Measurements from ENCODE around the gene BMPR1A. TPM values are rescaled to one million over a fixed set of nuclear protein-coding genes. Genes with fewer than 3 reads are reported as not detected.

Gene BMPR1A
- total and polyA plus RNA-seq, 3 experiments from 2014 or later = 6.4 to 21.9 (median 20.9) TPM

- H3K36me3 Mint-ChIP-seq = peaks cover 0 to 4% (median 0%) of the 10 kb centered on the region in 3 donors
- Histone ChIP-seq H3K4me1 (ENCODE audit: insufficient read depth, low read length) (peaks cover 14% of the 10 kb centered on the region), H3K4me3 (ENCODE audit: low read length) (no peak overlapping the region), H3K36me3 (ENCODE audit: insufficient read depth, low read length) (no peaks in the 10 kb centered on the region), H3K27me3 (ENCODE audit: insufficient read depth, low read length, poor library complexity, severe bottlenecking) (no peaks in the 10 kb centered on the region), H3K27ac (ENCODE audit: low read depth, low read length) (peak overlapping the region; percentile 48), H3K9me3 (ENCODE audit: low read length) (no peaks in the 10 kb centered on the region)
- peak overlapping the region in 4 of 8 donors; percentile 8 to 73 (median 55) for H3K27ac Mint-ChIP-seq
- peaks cover 4 to 8% of the 10 kb centered on the region in 2 donors for H3K27me3 Mint-ChIP-seq
- peaks cover 29 to 55% (median 54%) of the 10 kb centered on the region in 3 donors for H3K4me1 Mint-ChIP-seq
- DNase-seq = no peak
- no peaks in the 10 kb centered on the region for H3K9me3 Mint-ChIP-seq
- CTCF ChIA-PET = no interaction called here
- H3K4me3 Mint-ChIP-seq = peak overlapping the region; percentile 88 to 99 (median 92)
- POLR2A ChIA-PET = no interaction called here
These were observed 2.0 kb downstream of the BMPR1A start for GRCh38 chr10:86758189-86759072.

GRCh38 chr10:86759073-86759672 lies 2.8 kb downstream of the BMPR1A start:
- DNase-seq = no peak
- peaks cover 29 to 54% (median 53%) of the 10 kb centered on the region in 3 donors for H3K4me1 Mint-ChIP-seq
- no peaks in the 10 kb centered on the region for H3K27me3 ChIP-seq (ENCODE audit: insufficient read depth, low read length, poor library complexity, severe bottlenecking)
- H3K4me3 Mint-ChIP-seq = peak overlapping the region in 6 of 7 donors; percentile 3 to 99 (median 70)
- no peaks in the 10 kb centered on the region for H3K36me3 ChIP-seq (ENCODE audit: insufficient read depth, low read length)
- peaks cover 4 to 8% of the 10 kb centered on the region in 2 donors for H3K27me3 Mint-ChIP-seq
- POLR2A ChIA-PET = no interaction called here
- peak overlapping the region in 1 of 8 donors; percentile 43 for H3K27ac Mint-ChIP-seq
- H3K9me3 Mint-ChIP-seq = no peaks in the 10 kb centered on the region
- H3K4me3 ChIP-seq (ENCODE audit: low read length) = no peak overlapping the region
- CTCF ChIA-PET = no interaction called here
- H3K4me1 ChIP-seq (ENCODE audit: insufficient read depth, low read length) = peaks cover 14% of the 10 kb centered on the region
- peaks cover 0 to 4% (median 0%) of the 10 kb centered on the region in 3 donors for H3K36me3 Mint-ChIP-seq
- no peak overlapping the region for H3K27ac ChIP-seq (ENCODE audit: low read depth, low read length)
- H3K9me3 ChIP-seq (ENCODE audit: low read length) = no peaks in the 10 kb centered on the region

GRCh38 chr10:86763404-86763803 lies 7.0 kb downstream of the BMPR1A start:
- ChIA-PET CTCF (no interaction called here), POLR2A (no interaction called here)
- H3K4me1 ChIP-seq (ENCODE audit: insufficient read depth, low read length) = no peaks in the 10 kb centered on the region
- Mint-ChIP-seq H3K4me1 (peaks cover 25 to 50% (median 47%) of the 10 kb centered on the region in 3 donors), H3K27me3 (peaks cover 3 to 4% of the 10 kb centered on the region in 2 donors), H3K27ac (no peak overlapping the region), H3K9me3 (no peaks in the 10 kb centered on the region), H3K4me3 (no peak overlapping the region), H3K36me3 (no peaks in the 10 kb centered on the region)
- H3K27ac ChIP-seq (ENCODE audit: low read depth, low read length) = no peak overlapping the region
- no peaks in the 10 kb centered on the region for H3K27me3 ChIP-seq (ENCODE audit: insufficient read depth, low read length, poor library complexity, severe bottlenecking)
- H3K4me3 ChIP-seq (ENCODE audit: low read length) = no peak overlapping the region
- no peaks in the 10 kb centered on the region for H3K36me3 ChIP-seq (ENCODE audit: insufficient read depth, low read length)
- DNase-seq = no peak
- H3K9me3 ChIP-seq (ENCODE audit: low read length) = no peaks in the 10 kb centered on the region

- Histone ChIP-seq H3K27me3 (ENCODE audit: insufficient read depth, low read length, poor library complexity, severe bottlenecking) (no peaks in the 10 kb centered on the region), H3K36me3 (ENCODE audit: insufficient read depth, low read length) (no peaks in the 10 kb centered on the region), H3K27ac (ENCODE audit: low read depth, low read length) (no peak overlapping the region), H3K4me3 (ENCODE audit: low read length) (no peak overlapping the region), H3K4me1 (ENCODE audit: insufficient read depth, low read length) (no peaks in the 10 kb centered on the region), H3K9me3 (ENCODE audit: low read length) (no peaks in the 10 kb centered on the region)
- ChIA-PET POLR2A (interaction anchor here (0.6 kb wide), 1 partner anchor 345 kb away, joined by 3 read pairs; no protein-coding TSS in a partner anchor), CTCF (no interaction called here)
- H3K4me3 Mint-ChIP-seq = no peak overlapping the region
- H3K36me3 Mint-ChIP-seq = no peaks in the 10 kb centered on the region
- H3K4me1 Mint-ChIP-seq = peaks cover 19 to 48% (median 44%) of the 10 kb centered on the region in 3 donors
- no peak for DNase-seq
- H3K27ac Mint-ChIP-seq = no peak overlapping the region
- no peaks in the 10 kb centered on the region for H3K9me3 Mint-ChIP-seq
- peaks cover 0 to 3% of the 10 kb centered on the region in 2 donors for H3K27me3 Mint-ChIP-seq
These were observed 9.1 kb downstream of the BMPR1A start for GRCh38 chr10:86765548-86765947.

- Histone ChIP-seq H3K27ac (ENCODE audit: low read depth, low read length) (no peak overlapping the region), H3K36me3 (ENCODE audit: insufficient read depth, low read length) (no peaks in the 10 kb centered on the region), H3K27me3 (ENCODE audit: insufficient read depth, low read length, poor library complexity, severe bottlenecking) (no peaks in the 10 kb centered on the region), H3K4me3 (ENCODE audit: low read length) (no peak overlapping the region), H3K4me1 (ENCODE audit: insufficient read depth, low read length) (no peaks in the 10 kb centered on the region), H3K9me3 (ENCODE audit: low read length) (no peaks in the 10 kb centered on the region)
- DNase-seq = no peak
- H3K9me3 Mint-ChIP-seq = no peaks in the 10 kb centered on the region
- ChIA-PET POLR2A (no interaction called here), CTCF (no interaction called here)
- H3K4me3 Mint-ChIP-seq = no peak overlapping the region
- no peaks in the 10 kb centered on the region for H3K36me3 Mint-ChIP-seq
- H3K27me3 Mint-ChIP-seq = no peaks in the 10 kb centered on the region
- H3K27ac Mint-ChIP-seq = no peak overlapping the region
- peaks cover 19 to 36% (median 35%) of the 10 kb centered on the region in 3 donors for H3K4me1 Mint-ChIP-seq
These were observed 12.1 kb downstream of the BMPR1A start for GRCh38 chr10:86768412-86769062.

- H3K4me1 ChIP-seq (ENCODE audit: insufficient read depth, low read length) = no peaks in the 10 kb centered on the region
- no peaks in the 10 kb centered on the region for H3K9me3 ChIP-seq (ENCODE audit: low read length)
- Mint-ChIP-seq H3K36me3 (no peaks in the 10 kb centered on the region), H3K4me1 (peaks cover 19 to 40% (median 35%) of the 10 kb centered on the region in 3 donors), H3K9me3 (no peaks in the 10 kb centered on the region), H3K27ac (peak overlapping the region in 1 of 8 donors; percentile 5), H3K4me3 (no peak overlapping the region), H3K27me3 (no peaks in the 10 kb centered on the region)
- H3K27ac ChIP-seq (ENCODE audit: low read depth, low read length) = no peak overlapping the region
- CTCF ChIA-PET = no interaction called here
- POLR2A ChIA-PET = no interaction called here
- H3K27me3 ChIP-seq (ENCODE audit: insufficient read depth, low read length, poor library complexity, severe bottlenecking) = no peaks in the 10 kb centered on the region
- no peak for DNase-seq
- no peaks in the 10 kb centered on the region for H3K36me3 ChIP-seq (ENCODE audit: insufficient read depth, low read length)
- no peak overlapping the region for H3K4me3 ChIP-seq (ENCODE audit: low read length)
These were observed 13.6 kb downstream of the BMPR1A start for GRCh38 chr10:86769991-86770390.

- Mint-ChIP-seq H3K9me3 (no peaks in the 10 kb centered on the region), H3K27ac (peak overlapping the region in 1 of 8 donors; percentile 69), H3K4me3 (no peak overlapping the region), H3K27me3 (no peaks in the 10 kb centered on the region), H3K4me1 (peaks cover 18 to 41% (median 37%) of the 10 kb centered on the region in 3 donors), H3K36me3 (no peaks in the 10 kb centered on the region)
- H3K27me3 ChIP-seq (ENCODE audit: insufficient read depth, low read length, poor library complexity, severe bottlenecking) = no peaks in the 10 kb centered on the region
- H3K9me3 ChIP-seq (ENCODE audit: low read length) = no peaks in the 10 kb centered on the region
- H3K27ac ChIP-seq (ENCODE audit: low read depth, low read length) = no peak overlapping the region
- ChIA-PET POLR2A (no interaction called here), CTCF (no interaction called here)
- no peak overlapping the region for H3K4me3 ChIP-seq (ENCODE audit: low read length)
- H3K36me3 ChIP-seq (ENCODE audit: insufficient read depth, low read length) = no peaks in the 10 kb centered on the region
- DNase-seq = no peak
- H3K4me1 ChIP-seq (ENCODE audit: insufficient read depth, low read length) = no peaks in the 10 kb centered on the region
These were observed 14.1 kb downstream of the BMPR1A start for GRCh38 chr10:86770412-86770960.

- DNase-seq = no peak
- no peaks in the 10 kb centered on the region for H3K27me3 Mint-ChIP-seq
- no peaks in the 10 kb centered on the region for H3K9me3 ChIP-seq (ENCODE audit: low read length)
- H3K4me1 Mint-ChIP-seq = peaks cover 21 to 45% (median 36%) of the 10 kb centered on the region in 3 donors
- CTCF ChIA-PET = no interaction called here
- H3K27ac Mint-ChIP-seq = no peak overlapping the region
- H3K4me3 ChIP-seq (ENCODE audit: low read length) = no peak overlapping the region
- H3K4me1 ChIP-seq (ENCODE audit: insufficient read depth, low read length) = no peaks in the 10 kb centered on the region
- POLR2A ChIA-PET = no interaction called here
- H3K4me3 Mint-ChIP-seq = no peak overlapping the region
- H3K27me3 ChIP-seq (ENCODE audit: insufficient read depth, low read length, poor library complexity, severe bottlenecking) = no peaks in the 10 kb centered on the region
- no peaks in the 10 kb centered on the region for H3K9me3 Mint-ChIP-seq
- H3K27ac ChIP-seq (ENCODE audit: low read depth, low read length) = no peak overlapping the region
- peaks cover 0 to 2% (median 0%) of the 10 kb centered on the region in 3 donors for H3K36me3 Mint-ChIP-seq
- no peaks in the 10 kb centered on the region for H3K36me3 ChIP-seq (ENCODE audit: insufficient read depth, low read length)
These were observed 17.1 kb downstream of the BMPR1A start for GRCh38 chr10:86773498-86773897.

Data from CD8-positive, alpha-beta memory T cell (primary cell).